ENCODE data around the gene NOL4L. TPM values are rescaled to one million over a fixed set of nuclear protein-coding genes. Genes with fewer than 3 reads are reported as not detected.

Gene NOL4L
- polyA plus RNA-seq, 3 donors = 1.1 to 30.9 (median 2.8) TPM

- WGBS (ENCODE audit: insufficient coverage) = 95% methylated on average over 4 of the region's 6 CpGs
- TF ChIP-seq CTCF (IDR thresholded peaks at IDR 0.05) = no peak
- H2AFZ ChIP-seq (ENCODE audit: insufficient read depth, low read depth, low read length, poor library complexity, severe bottlenecking) = no peak overlapping the region
- peaks cover 0 to 33% of the 10 kb centered on the region in 2 donors for H3K36me3 ChIP-seq (replicated peaks in 1 of 2; ENCODE audit: control insufficient read depth in 1 of 2, insufficient read depth in 2 of 2, low read length in 2 of 2)
- peaks cover 87% of the 10 kb centered on the region for H4K20me1 ChIP-seq (ENCODE audit: insufficient read depth, low read length)
- H3K4me1 ChIP-seq (ENCODE audit: control insufficient read depth in 1 of 2, insufficient read depth in 2 of 2, low read length in 2 of 2) = peaks cover 41 to 58% of the 10 kb centered on the region in 2 donors
- Mint-ChIP-seq H3K4me1 (peaks cover 59% of the 10 kb centered on the region), H3K4me3 (no peak overlapping the region), H3K27ac (no peak overlapping the region), H3K27me3 (ENCODE audit: low read depth in 3 of 3) (peaks cover 0 to 7% (median 1%) of the 10 kb centered on the region in 3 donors), H3K36me3 (peaks cover 4 to 20% of the 10 kb centered on the region in 2 donors), H3K9me3 (peaks cover 0 to 4% (median 0%) of the 10 kb centered on the region in 7 donors)
- no peak overlapping the region for H3K4me3 ChIP-seq (replicated peaks in 1 of 3; ENCODE audit: low read depth in 2 of 3, low read length in 3 of 3)
- DNase-seq = no peak
- H3K27ac ChIP-seq (ENCODE audit: low read depth in 1 of 2, low read length in 2 of 2) = no peak overlapping the region
- no peak overlapping the region for H3K4me2 ChIP-seq (replicated peaks; ENCODE audit: extremely low read depth, low read length, poor library complexity, severe bottlenecking)
- H3K9ac ChIP-seq (ENCODE audit: insufficient read depth, low read length, poor library complexity, severe bottlenecking) = no peak overlapping the region
- H3K9me3 ChIP-seq (replicated peaks in 1 of 2; ENCODE audit: control insufficient read depth in 1 of 2, insufficient read depth in 1 of 2, low read length in 2 of 2) = no peaks in the 10 kb centered on the region
- intact Hi-C loops (cut with micrococcal nuclease) = no loop called here
- peaks cover 45% of the 10 kb centered on the region for H3K79me2 ChIP-seq (ENCODE audit: insufficient read depth, low read length)
- H3K27me3 ChIP-seq (ENCODE audit: control insufficient read depth in 2 of 2, insufficient read depth in 2 of 2, low read length in 2 of 2) = no peaks in the 10 kb centered on the region
Measured at GRCh38 chr20:32472581-32473207, 112.4 kb downstream of the NOL4L start.

GRCh38 chr20:32470940-32471339, 114.2 kb downstream of the NOL4L start:
- Histone ChIP-seq H3K9me3 (replicated peaks in 1 of 2; ENCODE audit: control insufficient read depth in 1 of 2, insufficient read depth in 1 of 2, low read length in 2 of 2) (no peaks in the 10 kb centered on the region), H3K4me3 (replicated peaks in 1 of 3; ENCODE audit: low read depth in 2 of 3, low read length in 3 of 3) (no peak overlapping the region), H3K36me3 (replicated peaks in 1 of 2; ENCODE audit: control insufficient read depth in 1 of 2, insufficient read depth in 2 of 2, low read length in 2 of 2) (peaks cover 0 to 33% of the 10 kb centered on the region in 2 donors), H3K79me2 (ENCODE audit: insufficient read depth, low read length) (peaks cover 46% of the 10 kb centered on the region), H4K20me1 (ENCODE audit: insufficient read depth, low read length) (peaks cover 84% of the 10 kb centered on the region), H3K27ac (ENCODE audit: low read depth in 1 of 2, low read length in 2 of 2) (no peak overlapping the region), H3K27me3 (ENCODE audit: control insufficient read depth in 2 of 2, insufficient read depth in 2 of 2, low read length in 2 of 2) (no peaks in the 10 kb centered on the region), H3K4me1 (ENCODE audit: control insufficient read depth in 1 of 2, insufficient read depth in 2 of 2, low read length in 2 of 2) (peaks cover 32 to 40% of the 10 kb centered on the region in 2 donors), H3K9ac (ENCODE audit: insufficient read depth, low read length, poor library complexity, severe bottlenecking) (no peak overlapping the region), H2AFZ (ENCODE audit: insufficient read depth, low read depth, low read length, poor library complexity, severe bottlenecking) (no peak overlapping the region), H3K4me2 (replicated peaks; ENCODE audit: extremely low read depth, low read length, poor library complexity, severe bottlenecking) (no peak overlapping the region)
- H3K27ac Mint-ChIP-seq = peak overlapping the region in 1 of 7 donors; percentile 33
- H3K36me3 Mint-ChIP-seq = peaks cover 4 to 15% of the 10 kb centered on the region in 2 donors
- H3K9me3 Mint-ChIP-seq = peaks cover 0 to 4% (median 0%) of the 10 kb centered on the region in 7 donors
- H3K4me1 Mint-ChIP-seq = peaks cover 42% of the 10 kb centered on the region
- no peak overlapping the region for H3K4me3 Mint-ChIP-seq
- intact Hi-C loops (cut with micrococcal nuclease) = no loop called here
- peaks cover 1 to 6% (median 2%) of the 10 kb centered on the region in 3 donors for H3K27me3 Mint-ChIP-seq (ENCODE audit: low read depth in 3 of 3)
- DNase-seq = no peak
- TF ChIP-seq CTCF (IDR thresholded peaks at IDR 0.05) = no peak
- WGBS (ENCODE audit: insufficient coverage) = 89% methylated on average over 8 of the region's 9 CpGs

All from CD14-positive monocyte (primary cell).